ENCODE data around the gene LCAT. TPM values are rescaled to one million over a fixed set of nuclear protein-coding genes. Genes with fewer than 3 reads are reported as not detected.
A peak's percentile ranks its signal among the peaks of the same experiment; 100 is the strongest.

LCAT gene
- polyA plus RNA-seq, 1 donor (not counting 4 experiments of a cell fraction or from before 2014, with no cell fraction given) = 6.5 TPM

GRCh38 chr16:67927131-67927941 is 16.6 kb downstream of the LCAT start:
- dilution Hi-C loops (cut with MboI; ENCODE audit: extremely low pct_ligation_motif_present, low sequenced_read_pairs) = no loop called here
- no peaks in the 10 kb centered on the region for H3K79me2 ChIP-seq (ENCODE audit: control insufficient read depth, insufficient read depth, low read length)
- FAIRE-seq (no peak), DNase-seq (ENCODE audit: low read depth, low spot score) (no peak)
- no peak overlapping the region for H3K9ac ChIP-seq (ENCODE audit: control insufficient read depth, extremely low read depth, insufficient read depth, low read length)
- peaks cover 8% of the 10 kb centered on the region for H4K20me1 ChIP-seq (ENCODE audit: control insufficient read depth, extremely low read depth, insufficient read depth, low read length)
- H3K36me3 ChIP-seq (ENCODE audit: control insufficient read depth in 2 of 2, extremely low read depth in 1 of 2, insufficient read depth in 2 of 2, low read length in 2 of 2) = peaks cover 19 to 21% of the 10 kb centered on the region in 2 experiments
- H3K4me3 ChIP-seq (ENCODE audit: control insufficient read depth in 2 of 3, extremely low read depth in 1 of 3, insufficient read depth in 2 of 3, low read depth in 1 of 3, low read length in 3 of 3) = no peak overlapping the region
- TF ChIP-seq CTCF (optimal IDR thresholded peaks at IDR 0.05 in 1 of 3, IDR thresholded peaks at IDR 0.05 in 1 of 3, conservative IDR thresholded peaks at IDR 0.05 in 1 of 3; ENCODE audit: extremely low read depth in 1 of 3, insufficient read depth in 2 of 3, low read length in 3 of 3) = no peak
- no peak for TF ChIP-seq EZH2 (IDR thresholded peaks at IDR 0.05; ENCODE audit: low read length)
- no peak overlapping the region for H3K27ac ChIP-seq (ENCODE audit: control insufficient read depth, insufficient read depth, low read length)
- peaks cover 17% of the 10 kb centered on the region for H3K4me1 ChIP-seq (ENCODE audit: control insufficient read depth, extremely low read depth, insufficient read depth, low read length)
- H3K4me2 ChIP-seq (ENCODE audit: control insufficient read depth, extremely low read depth, insufficient read depth, low read depth, low read length) = no peak overlapping the region
- H3K9me1 ChIP-seq (ENCODE audit: control insufficient read depth, extremely low read depth, insufficient read depth, low read length) = no peaks in the 10 kb centered on the region
- no peaks in the 10 kb centered on the region for H3K27me3 ChIP-seq (ENCODE audit: control insufficient read depth, extremely low read depth, insufficient read depth, low read length)
- no peak overlapping the region for H2AFZ ChIP-seq (ENCODE audit: control insufficient read depth, low read length)
- no peaks in the 10 kb centered on the region for H3K9me3 ChIP-seq (ENCODE audit: control insufficient read depth, low read depth, low read length)

GRCh38 chr16:67926181-67926750 is 17.7 kb downstream of the LCAT start:
- H3K9ac ChIP-seq (ENCODE audit: control insufficient read depth, extremely low read depth, insufficient read depth, low read length) = no peak overlapping the region
- H2AFZ ChIP-seq (ENCODE audit: control insufficient read depth, low read length) = no peak overlapping the region
- H3K27ac ChIP-seq (ENCODE audit: control insufficient read depth, insufficient read depth, low read length) = peak overlapping the region; percentile 2
- peaks cover 18% of the 10 kb centered on the region for H3K4me1 ChIP-seq (ENCODE audit: control insufficient read depth, extremely low read depth, insufficient read depth, low read length)
- no peaks in the 10 kb centered on the region for H3K9me3 ChIP-seq (ENCODE audit: control insufficient read depth, low read depth, low read length)
- no peak for TF ChIP-seq EZH2 (IDR thresholded peaks at IDR 0.05; ENCODE audit: low read length)
- TF ChIP-seq CTCF (optimal IDR thresholded peaks at IDR 0.05 in 1 of 3, IDR thresholded peaks at IDR 0.05 in 1 of 3, conservative IDR thresholded peaks at IDR 0.05 in 1 of 3; ENCODE audit: extremely low read depth in 1 of 3, insufficient read depth in 2 of 3, low read length in 3 of 3) = peak in 1 of 3 experiments; percentile 18
- peaks cover 8% of the 10 kb centered on the region for H4K20me1 ChIP-seq (ENCODE audit: control insufficient read depth, extremely low read depth, insufficient read depth, low read length)
- DNase-seq (ENCODE audit: low read depth, low spot score) (no peak), FAIRE-seq (peak; percentile 34)
- H3K4me3 ChIP-seq (ENCODE audit: control insufficient read depth in 2 of 3, extremely low read depth in 1 of 3, insufficient read depth in 2 of 3, low read depth in 1 of 3, low read length in 3 of 3) = no peak overlapping the region
- H3K79me2 ChIP-seq (ENCODE audit: control insufficient read depth, insufficient read depth, low read length) = no peaks in the 10 kb centered on the region
- H3K27me3 ChIP-seq (ENCODE audit: control insufficient read depth, extremely low read depth, insufficient read depth, low read length) = no peaks in the 10 kb centered on the region
- dilution Hi-C loops (cut with MboI; ENCODE audit: extremely low pct_ligation_motif_present, low sequenced_read_pairs) = no loop called here
- no peaks in the 10 kb centered on the region for H3K9me1 ChIP-seq (ENCODE audit: control insufficient read depth, extremely low read depth, insufficient read depth, low read length)
- peak overlapping the region; percentile 27 for H3K4me2 ChIP-seq (ENCODE audit: control insufficient read depth, extremely low read depth, insufficient read depth, low read depth, low read length)
- H3K36me3 ChIP-seq (ENCODE audit: control insufficient read depth in 2 of 2, extremely low read depth in 1 of 2, insufficient read depth in 2 of 2, low read length in 2 of 2) = peaks cover 17 to 19% of the 10 kb centered on the region in 2 experiments
